Measurements from ENCODE around the gene TAF4.
"Not testable (repeated sequence)": the region's sequence is repeated elsewhere in the genome, so short reads cannot be mapped to it uniquely, and the experiment has no call there.

Gene TAF4

GRCh38 chr20:62080249-62080990, 14.7 kb upstream of the TAF4 start:
- DNase-seq, result no peak

- no peak for DNase-seq
Measured at GRCh38 chr20:62079166-62079565, 13.5 kb upstream of the TAF4 start.

- no peak for DNase-seq
Measured at GRCh38 chr20:62073323-62073722, 7.6 kb upstream of the TAF4 start.

GRCh38 chr20:62071669-62072430, 6.2 kb upstream of the TAF4 start:
- DNase-seq, result not testable (repeated sequence)

- DNase-seq, result no peak
Measured at GRCh38 chr20:62069741-62070216, 4.1 kb upstream of the TAF4 start.

- no peak for DNase-seq
Measured at GRCh38 chr20:62068997-62069396, 3.3 kb upstream of the TAF4 start.

GRCh38 chr20:62067547-62068260, 2.0 kb upstream of the TAF4 start:
- peak in 4 of 56 donors; percentile 2 to 46 (median 12) for DNase-seq

- peak in 13 of 56 donors; percentile 5 to 51 (median 28) for DNase-seq
Measured at GRCh38 chr20:62066983-62067433, 1.3 kb upstream of the TAF4 start.

GRCh38 chr20:62066339-62066982, 780 bp upstream of the TAF4 start:
- peak in 39 of 56 donors; percentile 9 to 72 (median 43) for DNase-seq

- no peak for DNase-seq
Measured at GRCh38 chr20:62064770-62065673, 659 bp downstream of the TAF4 start.

- peak in 3 of 56 donors; percentile 32 to 37 (median 32) for DNase-seq
Measured at GRCh38 chr20:62063981-62064769, 1.5 kb downstream of the TAF4 start.

GRCh38 chr20:62063315-62063980, 2.2 kb downstream of the TAF4 start:
- DNase-seq, result peak in 31 of 56 donors; percentile 8 to 62 (median 36)

GRCh38 chr20:62062661-62063314, 2.9 kb downstream of the TAF4 start:
- no peak for DNase-seq

- DNase-seq, result peak in 2 of 56 donors; percentile 7 to 16
Measured at GRCh38 chr20:62061851-62062423, 3.7 kb downstream of the TAF4 start.

GRCh38 chr20:62060631-62061541, 4.8 kb downstream of the TAF4 start:
- DNase-seq, result no peak

GRCh38 chr20:62059920-62060630, 5.6 kb downstream of the TAF4 start:
- no peak for DNase-seq
